Measurements from ENCODE around the gene MYH2.
"Not testable (repeated sequence)": the region's sequence is repeated elsewhere in the genome, so short reads cannot be mapped to it uniquely, and the experiment has no call there.

The MYH2 gene

GRCh38 chr17:10550014-10550413 is 556 bp upstream of the MYH2 start:
- ChIA-PET CTCF (no interaction called here), POLR2A (no interaction called here)
- TF ChIP-seq L3MBTL2 (conservative IDR thresholded peaks at IDR 0.05) (no peak), SUZ12 (IDR thresholded peaks at IDR 0.05) (no peak), CTBP1 (IDR thresholded peaks at IDR 0.05; ENCODE audit: borderline replicate concordance) (no peak), SP1 (IDR thresholded peaks at IDR 0.05) (no peak), PKNOX1 (IDR thresholded peaks at IDR 0.05) (no peak), ZNF384 (IDR thresholded peaks at IDR 0.05) (no peak), HDGF (IDR thresholded peaks at IDR 0.05; ENCODE audit: borderline replicate concordance) (no peak), FOXK2 (IDR thresholded peaks at IDR 0.05) (no peak), FOXM1 (IDR thresholded peaks at IDR 0.05; ENCODE audit: borderline replicate concordance) (no peak), ELF4 (IDR thresholded peaks at IDR 0.05) (no peak), NFRKB (IDR thresholded peaks at IDR 0.05) (no peak), BHLHE40 (IDR thresholded peaks at IDR 0.05; ENCODE audit: borderline replicate concordance) (no peak), ARNT (IDR thresholded peaks at IDR 0.05) (no peak)
- DNase-seq (ENCODE audit: extremely low spot score): no peak

DNA sequence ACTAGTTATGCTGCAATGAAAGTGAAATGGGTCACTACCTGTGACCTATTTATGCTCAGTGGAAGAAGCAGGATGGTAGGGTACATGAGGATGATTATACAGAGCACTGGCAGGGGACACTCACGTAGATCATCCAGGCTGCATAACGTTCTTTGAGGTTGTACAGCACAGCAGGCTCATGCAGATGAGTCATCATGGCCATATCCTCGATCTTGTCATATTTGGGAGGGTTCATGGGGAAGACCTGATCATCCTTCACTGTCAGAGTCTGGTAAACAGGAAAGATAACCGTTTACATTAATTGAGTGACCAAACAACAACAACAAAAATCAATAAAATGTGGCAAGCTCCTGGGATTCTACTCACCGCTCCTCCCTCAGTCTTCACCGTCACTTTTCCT is 2.1 kb downstream of the MYH2 start:
- no peak for DNase-seq (ENCODE audit: extremely low spot score)
- POLR2A ChIA-PET: no interaction called here
- no peak for TF ChIP-seq LEF1 (IDR thresholded peaks at IDR 0.05; ENCODE audit: borderline replicate concordance)
- no peak for TF ChIP-seq PKNOX1 (IDR thresholded peaks at IDR 0.05)
- CTCF ChIA-PET: interaction anchor here (0.6 kb wide), 1 partner anchor 189 kb away, joined by 4 read pairs; no protein-coding TSS in a partner anchor

GRCh38 chr17:10543486-10543885 is 6.0 kb downstream of the MYH2 start:
- DNase-seq (ENCODE audit: extremely low spot score); CTCF ChIA-PET; POLR2A ChIA-PET: not testable (repeated sequence)

- DNase-seq (ENCODE audit: extremely low spot score); POLR2A ChIA-PET; CTCF ChIA-PET: not testable (repeated sequence)
Measured at GRCh38 chr17:10541179-10541578, 8.3 kb downstream of the MYH2 start.

DNA sequence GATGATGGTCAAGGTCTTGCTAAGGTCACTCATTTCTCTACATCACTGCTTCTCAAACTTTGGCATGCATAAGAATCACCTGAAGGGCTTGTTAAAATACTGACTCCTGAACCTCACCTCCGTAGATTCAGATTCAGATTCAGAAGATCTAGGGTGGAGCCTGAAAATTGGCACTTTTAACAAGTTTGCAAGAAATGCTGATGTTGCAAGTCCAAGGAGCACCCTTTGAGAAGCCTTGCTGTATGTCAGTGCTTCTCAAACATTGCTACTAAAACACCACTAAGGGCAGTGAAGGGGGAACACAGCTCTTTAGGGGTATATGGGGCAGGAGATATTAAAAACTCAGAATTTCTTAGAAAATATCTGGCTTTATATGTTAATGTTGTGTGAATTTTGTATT is 17.4 kb downstream of the MYH2 start:
- POLR2A ChIA-PET: no interaction called here
- CTCF ChIA-PET: no interaction called here
- TF ChIP-seq NFRKB (IDR thresholded peaks at IDR 0.05): no peak
- TF ChIP-seq ZNF384 (IDR thresholded peaks at IDR 0.05): no peak
- no peak for TF ChIP-seq PKNOX1 (IDR thresholded peaks at IDR 0.05)
- TF ChIP-seq HDGF (IDR thresholded peaks at IDR 0.05; ENCODE audit: borderline replicate concordance): no peak
- no peak for TF ChIP-seq SP1 (IDR thresholded peaks at IDR 0.05)
- no peak for DNase-seq (ENCODE audit: extremely low spot score)

DNA sequence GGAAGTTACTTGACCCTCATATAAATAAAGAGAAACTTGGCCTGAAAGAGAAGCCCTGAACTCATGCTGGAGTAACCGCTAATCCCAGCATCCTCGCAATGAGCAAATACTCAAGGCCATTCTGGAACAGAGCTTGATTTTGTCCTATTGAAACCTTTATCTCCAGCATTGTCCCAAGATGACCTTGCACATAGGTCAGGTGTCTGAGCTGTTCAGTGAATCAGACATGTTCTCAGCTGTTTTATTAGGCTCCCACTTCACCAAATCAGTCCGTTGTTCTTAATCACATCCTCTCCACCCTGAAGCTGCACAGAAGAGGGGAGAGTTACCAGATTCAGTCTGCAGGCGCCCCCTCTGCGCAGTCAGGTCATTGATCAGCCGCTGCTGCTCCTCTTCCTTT is 22.0 kb downstream of the MYH2 start:
- no peak for TF ChIP-seq BHLHE40 (IDR thresholded peaks at IDR 0.05; ENCODE audit: borderline replicate concordance)
- no peak for TF ChIP-seq FOXK2 (IDR thresholded peaks at IDR 0.05)
- no peak for TF ChIP-seq TARDBP (IDR thresholded peaks at IDR 0.05)
- TF ChIP-seq FOXA1 (IDR thresholded peaks at IDR 0.05): no peak
- no peak for TF ChIP-seq LEF1 (IDR thresholded peaks at IDR 0.05; ENCODE audit: borderline replicate concordance)
- POLR2A ChIA-PET: no interaction called here
- CTCF ChIA-PET: interaction anchor here (0.9 kb wide), 1 partner anchor 87 kb away, joined by 3 read pairs; no protein-coding TSS in a partner anchor
- no peak for DNase-seq (ENCODE audit: extremely low spot score)

DNA sequence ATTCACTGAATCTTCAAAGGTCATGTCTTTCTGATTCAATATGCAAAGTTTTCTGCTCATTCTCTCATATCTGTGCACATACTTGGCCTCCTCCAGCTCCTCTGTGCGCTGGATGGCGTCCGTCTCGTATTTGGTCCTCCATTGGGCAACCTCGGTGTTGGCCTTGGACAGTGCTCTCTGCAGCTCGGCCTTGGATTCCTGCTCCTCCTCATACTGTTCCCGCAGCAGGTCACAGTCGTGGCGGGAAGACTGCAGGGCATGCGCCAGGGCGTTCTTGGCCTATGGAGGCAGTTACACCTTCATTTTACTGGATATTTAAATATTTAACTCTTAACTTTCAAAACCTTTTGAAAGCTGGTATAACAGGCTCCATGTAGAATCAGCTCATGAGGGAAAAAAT is 22.9 kb downstream of the MYH2 start:
- TF ChIP-seq CTBP1 (IDR thresholded peaks at IDR 0.05; ENCODE audit: borderline replicate concordance) (no peak), PKNOX1 (IDR thresholded peaks at IDR 0.05) (no peak), TARDBP (IDR thresholded peaks at IDR 0.05) (no peak), L3MBTL2 (conservative IDR thresholded peaks at IDR 0.05) (no peak), ARNT (IDR thresholded peaks at IDR 0.05) (no peak), ELF4 (IDR thresholded peaks at IDR 0.05) (no peak), FOXM1 (IDR thresholded peaks at IDR 0.05; ENCODE audit: borderline replicate concordance) (no peak), LEF1 (IDR thresholded peaks at IDR 0.05; ENCODE audit: borderline replicate concordance) (no peak), NFRKB (IDR thresholded peaks at IDR 0.05) (no peak), FOXA1 (IDR thresholded peaks at IDR 0.05) (no peak), BHLHE40 (IDR thresholded peaks at IDR 0.05; ENCODE audit: borderline replicate concordance) (no peak)
- ChIA-PET POLR2A (no interaction called here), CTCF (no interaction called here)
- DNase-seq (ENCODE audit: extremely low spot score): no peak
